Astrocyte of the cerebellum (primary cell): ENCODE measurements around the gene CHRNG.

Experiments used
- DNase-seq: peaks from one replicate; pipeline ENCODE4 v3.0.0-alpha.2; 2011; ENCODE audit warnings: low read depth
- H3K4me3 ChIP-seq: 2 replicates; pipeline ENCODE4 v1.5.1; 2011; ENCODE audit warnings: mild to moderate bottlenecking, low read depth, low read length, moderate library complexity
- CTCF ChIP-seq: IDR thresholded peaks from 2 replicates; pipeline ENCODE4 v1.5.1; 2012; ENCODE audit warnings: low read length, low read depth, moderate library complexity, mild to moderate bottlenecking; ENCODE audit errors: missing control alignments
- in situ Hi-C: cut with HindIII; loops from 2 replicates; pipeline ENCODE4 v1.10.0; 2017; ENCODE audit warnings: low sequenced_read_pairs

Gene CHRNG

GRCh38 chr2:232539298-232540231 is at the start of gene CHRNG:
Gene CHRNG, plus strand, starts transcription at chr2:232539692. Its CDS starts 56 bp downstream, at chr2:232539748.
- no peak for TF ChIP-seq CTCF
- DNase-seq = no peak
- in situ Hi-C loops = no loop called here
- H3K4me3 ChIP-seq = no peak within 1 kb of the TSS

- in situ Hi-C loops = no loop called here
- DNase-seq = no peak
- H3K4me3 ChIP-seq = no peak overlapping the region
- no peak for TF ChIP-seq CTCF
Measured at GRCh38 chr2:232490221-232491138, 49.0 kb upstream of the CHRNG start.

- DNase-seq = no peak
- in situ Hi-C loops = no loop called here
- no peak overlapping the region for H3K4me3 ChIP-seq
- TF ChIP-seq CTCF = no peak
Measured at GRCh38 chr2:232491139-232491780, 48.2 kb upstream of the CHRNG start.

- in situ Hi-C loops = no loop called here
Measured at GRCh38 chr2:232492236-232492848, 47.1 kb upstream of the CHRNG start.

GRCh38 chr2:232492963-232493700 is 46.4 kb upstream of the CHRNG start:
- no peak for TF ChIP-seq CTCF
- DNase-seq = no peak
- no peak overlapping the region for H3K4me3 ChIP-seq
- in situ Hi-C loops = no loop called here

More at GRCh38 chr2:232492236-232492848, 47.1 kb upstream of the CHRNG start:
- TF ChIP-seq CTCF = no peak
- DNase-seq = no peak
- H3K4me3 ChIP-seq = no peak overlapping the region
